Panc1 (cell line): ENCODE measurements around the gene G2E3. TPM values are rescaled to one million over a fixed set of nuclear protein-coding genes. Genes with fewer than 3 reads are reported as not detected.

ENCODE experiments used
- ATAC-seq: fragments of 200-7000 bp; cut with Tn5 transposase; 2 replicates; pipeline ENCODE4 v1.9.1; 2020; ENCODE audit warnings: mild to moderate bottlenecking, moderate library complexity
- BruUV-seq: library from RNA; stranded (reverse); fragments of 400-500 nt; replicated peaks from 2 replicates; lab custom pipeline; 2021; lab: Mats Ljungman, UMichigan
- CTCF ChIA-PET: fragments of 300-600 bp; sonication (Branson Sonifier 250); formaldehyde crosslinking; loops from one replicate; lab custom pipeline; 2022; ENCODE audit warnings: antibody characterized with exemption; lab: Charles Lee
- POLR2A ChIA-PET: fragments of 300-600 bp; sonication (Branson Sonifier 250); formaldehyde crosslinking; loops from one replicate; lab custom pipeline; 2022; ENCODE audit warnings: antibody characterized with exemption; lab: Charles Lee
- DNase-seq: peaks from one replicate; pipeline ENCODE4 v3.0.0-alpha.2; 2010; ENCODE audit warnings: low read depth, low spot score
- H3K27ac ChIP-seq: 2 replicates; pipeline ENCODE4 v1.5.1; 2011; ENCODE audit warnings: mild to moderate bottlenecking, low read length, inconsistent platforms
- H3K27me3 ChIP-seq: fragments of 200-500 bp; sonication (Bioruptor generic); 2 replicates; pipeline ENCODE4 v1.6.0; 2014; ENCODE audit warnings: low read length, inconsistent platforms; ENCODE audit not compliant: control insufficient read depth, insufficient read depth
- H3K36me3 ChIP-seq: fragments of 200-500 bp; sonication (Bioruptor generic); 2 replicates; pipeline ENCODE4 v1.5.1; 2014; ENCODE audit warnings: inconsistent platforms, mild to moderate bottlenecking, low read length, moderate library complexity; ENCODE audit not compliant: control insufficient read depth, insufficient read depth
- H3K4me1 ChIP-seq: 2 replicates; pipeline ENCODE4 v1.5.1; 2011; ENCODE audit warnings: inconsistent platforms, mild to moderate bottlenecking, low read length, moderate library complexity; ENCODE audit not compliant: control insufficient read depth, insufficient read depth
- H3K4me3 ChIP-seq, 2 experiments: 2 replicates each; pipeline ENCODE4 v1.5.1; 2011 to 2012; ENCODE audit warnings: low read depth in 2 of 2, low read length in 2 of 2, mild to moderate bottlenecking in 2 of 2, inconsistent platforms in 1 of 2, moderate library complexity in 1 of 2
- H3K9me3 ChIP-seq: fragments of 200-500 bp; sonication (Bioruptor generic); 2 replicates; pipeline ENCODE4 v1.5.1; 2014; ENCODE audit warnings: low read depth, mild to moderate bottlenecking, inconsistent platforms, low read length, moderate library complexity; ENCODE audit not compliant: control insufficient read depth, insufficient read depth
- POLR2AphosphoS5 ChIP-seq: IDR thresholded peaks from 2 replicates; pipeline ENCODE4 v1.6.1; 2012; ENCODE audit warnings: mild to moderate bottlenecking, low read depth, low read length, moderate library complexity
- SIN3A ChIP-seq: IDR thresholded peaks from 2 replicates; pipeline ENCODE4 v1.6.1; 2012; ENCODE audit warnings: low read depth, mild to moderate bottlenecking, low read length, moderate library complexity, borderline replicate concordance; ENCODE audit not compliant: insufficient read depth
- TCF7L2 ChIP-seq: IDR thresholded peaks from 2 replicates; pipeline ENCODE4 v1.6.1; 2011; ENCODE audit warnings: mild to moderate bottlenecking, low read depth, low read length, inconsistent platforms
- in situ Hi-C: cut with HindIII; loops from 2 replicates; pipeline ENCODE4 v1.10.0; 2016; ENCODE audit warnings: low sequenced_read_pairs, low pct_unique_long_range_greater_than_20kb
- intact Hi-C: fragments of 100-400 bp; cut with micrococcal nuclease; formaldehyde crosslinking; loops from one replicate; pipeline ENCODE4 v1.10.0; 2022; ENCODE audit not compliant: unreplicated experiment
- total RNA-seq: library from RNA; stranded (reverse); gene quantifications from one replicate; pipeline ENCODE4 v1.2.1, GENCODE V29; 2021; ENCODE audit not compliant: unreplicated experiment
- TF ChIP-seq, protein P1 (sequence below), 2 experiments: IDR thresholded peaks; 2 replicates each; pipeline ENCODE4 v1.6.1; 2011 to 2012; ENCODE audit warnings: low read depth in 2 of 2, control low read depth in 1 of 2, low read length in 1 of 2, mild to moderate bottlenecking in 1 of 2, moderate library complexity in 1 of 2; ENCODE audit not compliant: insufficient read depth in 1 of 2
- TF ChIP-seq, protein P2 (sequence below): fragments of 450-650 bp; IDR thresholded peaks from 2 replicates; pipeline ENCODE4 v1.5.1; 2017; ENCODE audit warnings: mild to moderate bottlenecking

Gene G2E3
- total RNA-seq, 1 experiment from 2014 or later, result 27.5 TPM

DNA sequence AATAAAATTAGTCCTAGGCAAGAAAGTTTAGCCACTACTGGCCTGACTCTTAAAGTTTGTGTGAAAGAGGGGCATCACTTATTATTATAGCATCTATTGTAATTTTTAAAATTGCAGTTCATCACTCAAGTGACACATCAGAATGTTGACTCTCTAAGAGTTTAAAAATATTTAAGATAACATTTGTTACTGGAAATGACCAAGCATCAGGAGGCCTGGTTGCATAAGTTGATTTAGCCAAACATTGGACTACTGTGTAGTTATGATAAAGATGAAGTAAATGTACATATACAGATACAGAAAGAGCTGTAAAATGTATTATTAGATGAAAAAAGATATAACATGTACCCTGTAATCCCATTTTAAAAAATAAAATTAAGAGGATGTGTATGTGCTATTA is 110.6 kb downstream of the G2E3 start:
- DNase-seq (no peak), ATAC-seq (no peak)
- POLR2A ChIA-PET, result no interaction called here
- no peaks in the 10 kb centered on the region for H3K9me3 ChIP-seq
- no peaks in the 10 kb centered on the region for H3K27me3 ChIP-seq
- H3K27ac ChIP-seq, result no peak overlapping the region
- intact Hi-C loops (no loop called here), in situ Hi-C loops (no loop called here)
- peaks cover 3% of the 10 kb centered on the region; the same call in 1 of the 2 replicates for H3K36me3 ChIP-seq
- TF ChIP-seq, protein P1, sequence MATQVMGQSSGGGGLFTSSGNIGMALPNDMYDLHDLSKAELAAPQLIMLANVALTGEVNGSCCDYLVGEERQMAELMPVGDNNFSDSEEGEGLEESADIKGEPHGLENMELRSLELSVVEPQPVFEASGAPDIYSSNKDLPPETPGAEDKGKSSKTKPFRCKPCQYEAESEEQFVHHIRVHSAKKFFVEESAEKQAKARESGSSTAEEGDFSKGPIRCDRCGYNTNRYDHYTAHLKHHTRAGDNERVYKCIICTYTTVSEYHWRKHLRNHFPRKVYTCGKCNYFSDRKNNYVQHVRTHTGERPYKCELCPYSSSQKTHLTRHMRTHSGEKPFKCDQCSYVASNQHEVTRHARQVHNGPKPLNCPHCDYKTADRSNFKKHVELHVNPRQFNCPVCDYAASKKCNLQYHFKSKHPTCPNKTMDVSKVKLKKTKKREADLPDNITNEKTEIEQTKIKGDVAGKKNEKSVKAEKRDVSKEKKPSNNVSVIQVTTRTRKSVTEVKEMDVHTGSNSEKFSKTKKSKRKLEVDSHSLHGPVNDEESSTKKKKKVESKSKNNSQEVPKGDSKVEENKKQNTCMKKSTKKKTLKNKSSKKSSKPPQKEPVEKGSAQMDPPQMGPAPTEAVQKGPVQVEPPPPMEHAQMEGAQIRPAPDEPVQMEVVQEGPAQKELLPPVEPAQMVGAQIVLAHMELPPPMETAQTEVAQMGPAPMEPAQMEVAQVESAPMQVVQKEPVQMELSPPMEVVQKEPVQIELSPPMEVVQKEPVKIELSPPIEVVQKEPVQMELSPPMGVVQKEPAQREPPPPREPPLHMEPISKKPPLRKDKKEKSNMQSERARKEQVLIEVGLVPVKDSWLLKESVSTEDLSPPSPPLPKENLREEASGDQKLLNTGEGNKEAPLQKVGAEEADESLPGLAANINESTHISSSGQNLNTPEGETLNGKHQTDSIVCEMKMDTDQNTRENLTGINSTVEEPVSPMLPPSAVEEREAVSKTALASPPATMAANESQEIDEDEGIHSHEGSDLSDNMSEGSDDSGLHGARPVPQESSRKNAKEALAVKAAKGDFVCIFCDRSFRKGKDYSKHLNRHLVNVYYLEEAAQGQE (IDR thresholded peaks at IDR 0.05; ENCODE audit: insufficient read depth in 1 of 2, low read depth in 2 of 2, low read length in 1 of 2), result no peak
- TF ChIP-seq, protein P2, sequence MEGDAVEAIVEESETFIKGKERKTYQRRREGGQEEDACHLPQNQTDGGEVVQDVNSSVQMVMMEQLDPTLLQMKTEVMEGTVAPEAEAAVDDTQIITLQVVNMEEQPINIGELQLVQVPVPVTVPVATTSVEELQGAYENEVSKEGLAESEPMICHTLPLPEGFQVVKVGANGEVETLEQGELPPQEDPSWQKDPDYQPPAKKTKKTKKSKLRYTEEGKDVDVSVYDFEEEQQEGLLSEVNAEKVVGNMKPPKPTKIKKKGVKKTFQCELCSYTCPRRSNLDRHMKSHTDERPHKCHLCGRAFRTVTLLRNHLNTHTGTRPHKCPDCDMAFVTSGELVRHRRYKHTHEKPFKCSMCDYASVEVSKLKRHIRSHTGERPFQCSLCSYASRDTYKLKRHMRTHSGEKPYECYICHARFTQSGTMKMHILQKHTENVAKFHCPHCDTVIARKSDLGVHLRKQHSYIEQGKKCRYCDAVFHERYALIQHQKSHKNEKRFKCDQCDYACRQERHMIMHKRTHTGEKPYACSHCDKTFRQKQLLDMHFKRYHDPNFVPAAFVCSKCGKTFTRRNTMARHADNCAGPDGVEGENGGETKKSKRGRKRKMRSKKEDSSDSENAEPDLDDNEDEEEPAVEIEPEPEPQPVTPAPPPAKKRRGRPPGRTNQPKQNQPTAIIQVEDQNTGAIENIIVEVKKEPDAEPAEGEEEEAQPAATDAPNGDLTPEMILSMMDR, result no peak
- TF ChIP-seq SIN3A (no peak), TCF7L2 (no peak), POLR2AphosphoS5 (no peak)
- no peak overlapping the region for H3K4me3 ChIP-seq
- H3K4me1 ChIP-seq, result no peaks in the 10 kb centered on the region
- BruUV-seq, result no TSS peak
- CTCF ChIA-PET, result no interaction called here

Other genes starting within 250 kb of the G2E3 start
- gene SCFD1, start 63.2 kb downstream of the G2E3 start, total RNA-seq, result 43.8 TPM